Measurements from ENCODE around the gene RC3H2.
"Not testable (repeated sequence)": the region's sequence is repeated elsewhere in the genome, so short reads cannot be mapped to it uniquely, and the experiment has no call there.

The RC3H2 gene

GRCh38 chr9:122863407-122863806, 41.8 kb downstream of the RC3H2 start:
- Histone ChIP-seq H3K9ac (ENCODE audit: low read length) (no peak overlapping the region), H3K9me3 (ENCODE audit: control insufficient read depth, low read length) (no peaks in the 10 kb centered on the region), H3K4me1 (ENCODE audit: control insufficient read depth, insufficient read depth, low read length) (no peaks in the 10 kb centered on the region), H3K4me3 (ENCODE audit: low read length) (no peak overlapping the region), H3K36me3 (ENCODE audit: control insufficient read depth, insufficient read depth, low read length, severe bottlenecking) (peaks cover 58% of the 10 kb centered on the region), H3K27me3 (replicated peaks; ENCODE audit: control insufficient read depth, insufficient read depth, low read length) (no peaks in the 10 kb centered on the region)
- DNase-seq (ENCODE audit: low read depth): no peak

DNA sequence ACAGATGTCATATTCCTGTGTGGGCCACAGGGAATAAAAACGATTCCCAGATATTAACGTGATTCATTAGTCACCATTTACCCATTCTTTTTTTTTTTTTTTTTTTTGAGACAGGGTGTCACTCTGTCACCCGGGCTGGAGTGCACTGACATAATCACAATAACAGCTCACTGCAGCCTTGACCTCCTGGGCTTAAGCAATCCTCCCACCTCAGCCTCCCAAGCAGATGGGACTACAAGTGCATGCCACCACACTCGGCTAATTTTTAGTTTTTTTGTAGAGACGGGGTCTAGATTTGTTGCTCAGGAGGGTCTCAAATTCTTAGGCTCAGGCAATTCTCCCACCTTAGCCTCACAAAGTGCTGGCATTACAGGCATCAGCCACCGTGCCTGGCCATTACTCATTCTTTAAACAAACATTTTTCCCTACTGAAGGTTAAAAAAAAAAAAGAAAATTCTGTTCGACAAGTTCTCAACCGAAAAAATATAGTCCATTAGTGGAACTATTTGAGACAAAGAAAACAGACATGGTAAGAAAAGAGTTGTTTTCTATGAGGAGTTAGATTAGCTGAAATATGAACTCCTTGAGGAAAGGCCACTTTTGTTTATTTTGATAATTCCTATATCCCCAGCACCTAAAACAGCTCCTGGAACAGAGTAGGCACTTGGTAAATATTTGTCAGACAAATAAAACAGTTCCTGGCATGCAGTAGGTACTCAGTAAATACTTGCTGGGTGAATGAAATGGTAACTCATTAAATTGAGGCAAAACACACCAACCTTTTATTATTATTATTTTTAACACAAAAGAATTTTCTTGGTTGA, 44.6 kb downstream of the RC3H2 start:
- Histone ChIP-seq H3K27me3 (replicated peaks; ENCODE audit: control insufficient read depth, insufficient read depth, low read length) (no peaks in the 10 kb centered on the region), H3K4me1 (ENCODE audit: control insufficient read depth, insufficient read depth, low read length) (no peaks in the 10 kb centered on the region), H3K36me3 (ENCODE audit: control insufficient read depth, insufficient read depth, low read length, severe bottlenecking) (peaks cover 85% of the 10 kb centered on the region), H3K9me3 (ENCODE audit: control insufficient read depth, low read length) (no peaks in the 10 kb centered on the region), H3K9ac (ENCODE audit: low read length) (no peak overlapping the region), H3K4me3 (ENCODE audit: low read length) (no peak overlapping the region)
- DNase-seq (ENCODE audit: low read depth): no peak

- H3K36me3 ChIP-seq (ENCODE audit: control insufficient read depth, insufficient read depth, low read length, severe bottlenecking): peaks cover 87% of the 10 kb centered on the region
- no peak overlapping the region for H3K9ac ChIP-seq (ENCODE audit: low read length)
- H3K4me1 ChIP-seq (ENCODE audit: control insufficient read depth, insufficient read depth, low read length): no peaks in the 10 kb centered on the region
- H3K9me3 ChIP-seq (ENCODE audit: control insufficient read depth, low read length): no peaks in the 10 kb centered on the region
- no peaks in the 10 kb centered on the region for H3K27me3 ChIP-seq (replicated peaks; ENCODE audit: control insufficient read depth, insufficient read depth, low read length)
- no peak for DNase-seq (ENCODE audit: low read depth)
- no peak overlapping the region for H3K4me3 ChIP-seq (ENCODE audit: low read length)
Measured at GRCh38 chr9:122857815-122858214, 47.3 kb downstream of the RC3H2 start.

GRCh38 chr9:122852085-122852786, 52.9 kb downstream of the RC3H2 start:
- not testable (repeated sequence) for H3K4me3 ChIP-seq (ENCODE audit: low read length); H3K27me3 ChIP-seq (replicated peaks; ENCODE audit: control insufficient read depth, insufficient read depth, low read length); DNase-seq (ENCODE audit: low read depth); H3K9me3 ChIP-seq (ENCODE audit: control insufficient read depth, low read length); H3K4me1 ChIP-seq (ENCODE audit: control insufficient read depth, insufficient read depth, low read length); H3K9ac ChIP-seq (ENCODE audit: low read length)
- H3K36me3 ChIP-seq (ENCODE audit: control insufficient read depth, insufficient read depth, low read length, severe bottlenecking): peaks cover 81% of the 10 kb centered on the region

DNA sequence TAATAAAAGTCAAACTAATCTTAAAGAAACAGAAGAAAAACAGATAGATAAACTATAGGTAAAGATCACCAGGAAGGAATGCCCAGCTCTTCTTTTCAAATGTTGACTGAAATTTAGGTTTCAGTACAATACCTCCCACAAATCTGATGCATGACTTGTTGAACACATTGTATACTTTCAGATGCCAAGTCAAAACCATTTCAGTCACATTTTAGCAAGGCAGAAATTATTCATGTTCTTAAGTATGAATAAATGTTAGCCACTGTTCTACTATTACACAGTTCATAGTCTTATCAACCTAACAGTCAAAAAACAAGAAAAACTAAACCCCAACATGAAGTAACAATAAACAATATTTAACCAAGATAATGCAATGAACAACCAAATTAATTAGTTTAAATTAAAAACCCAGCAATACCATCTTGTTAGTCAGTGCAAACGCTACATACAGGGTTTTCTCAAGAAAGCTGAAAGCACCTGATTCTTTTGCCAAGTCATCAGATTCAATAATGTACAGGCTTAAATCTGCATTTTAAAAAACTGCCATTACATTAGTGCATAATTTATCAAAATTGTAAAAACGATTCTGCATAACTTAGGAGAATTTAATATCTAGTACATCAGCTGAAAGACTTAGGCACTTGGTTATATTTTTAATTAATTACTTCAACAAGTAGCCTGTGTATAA, 56.8 kb downstream of the RC3H2 start:
- H3K9me3 ChIP-seq (ENCODE audit: control insufficient read depth, low read length): no peaks in the 10 kb centered on the region
- H3K9ac ChIP-seq (ENCODE audit: low read length): no peak overlapping the region
- DNase-seq (ENCODE audit: low read depth): no peak
- no peaks in the 10 kb centered on the region for H3K27me3 ChIP-seq (replicated peaks; ENCODE audit: control insufficient read depth, insufficient read depth, low read length)
- no peak overlapping the region for H3K4me3 ChIP-seq (ENCODE audit: low read length)
- H3K36me3 ChIP-seq (ENCODE audit: control insufficient read depth, insufficient read depth, low read length, severe bottlenecking): peaks cover 64% of the 10 kb centered on the region
- peaks cover 4% of the 10 kb centered on the region for H3K4me1 ChIP-seq (ENCODE audit: control insufficient read depth, insufficient read depth, low read length)

GRCh38 chr9:122846371-122846940, 58.7 kb downstream of the RC3H2 start:
- Histone ChIP-seq H3K4me1 (ENCODE audit: control insufficient read depth, insufficient read depth, low read length) (peaks cover 4% of the 10 kb centered on the region), H3K9ac (ENCODE audit: low read length) (no peak overlapping the region), H3K27me3 (replicated peaks; ENCODE audit: control insufficient read depth, insufficient read depth, low read length) (no peaks in the 10 kb centered on the region), H3K4me3 (ENCODE audit: low read length) (no peak overlapping the region), H3K36me3 (ENCODE audit: control insufficient read depth, insufficient read depth, low read length, severe bottlenecking) (peaks cover 61% of the 10 kb centered on the region), H3K9me3 (ENCODE audit: control insufficient read depth, low read length) (no peaks in the 10 kb centered on the region)
- DNase-seq (ENCODE audit: low read depth): no peak

DNA sequence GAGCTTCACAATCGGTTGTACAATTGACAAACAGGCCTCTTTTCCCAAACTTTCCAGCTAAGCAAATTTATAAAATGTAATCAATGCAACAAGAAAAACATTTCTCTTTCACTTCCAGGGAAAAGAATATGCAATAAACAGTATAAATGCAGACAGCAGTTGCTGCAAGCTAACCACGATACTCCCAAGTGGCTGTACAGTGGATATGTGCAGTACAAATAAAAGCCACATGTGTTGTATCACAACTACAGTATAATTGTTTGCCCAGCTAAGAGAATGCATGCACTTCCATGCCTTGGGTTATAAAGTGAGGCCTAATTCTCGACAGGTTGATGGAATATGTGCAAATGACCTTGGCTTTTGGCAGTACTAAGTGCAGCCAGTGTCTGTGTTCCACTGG, 60.0 kb downstream of the RC3H2 start:
- no peaks in the 10 kb centered on the region for H3K9me3 ChIP-seq (ENCODE audit: control insufficient read depth, low read length)
- peaks cover 49% of the 10 kb centered on the region for H3K36me3 ChIP-seq (ENCODE audit: control insufficient read depth, insufficient read depth, low read length, severe bottlenecking)
- H3K9ac ChIP-seq (ENCODE audit: low read length): no peak overlapping the region
- H3K4me1 ChIP-seq (ENCODE audit: control insufficient read depth, insufficient read depth, low read length): peaks cover 4% of the 10 kb centered on the region
- no peaks in the 10 kb centered on the region for H3K27me3 ChIP-seq (replicated peaks; ENCODE audit: control insufficient read depth, insufficient read depth, low read length)
- peak; percentile 21 for DNase-seq (ENCODE audit: low read depth)
- no peak overlapping the region for H3K4me3 ChIP-seq (ENCODE audit: low read length)

GRCh38 chr9:122844137-122844536, 61.0 kb downstream of the RC3H2 start:
- peaks cover 40% of the 10 kb centered on the region for H3K36me3 ChIP-seq (ENCODE audit: control insufficient read depth, insufficient read depth, low read length, severe bottlenecking)
- H3K27me3 ChIP-seq (replicated peaks; ENCODE audit: control insufficient read depth, insufficient read depth, low read length): no peaks in the 10 kb centered on the region
- H3K4me3 ChIP-seq (ENCODE audit: low read length): no peak overlapping the region
- no peaks in the 10 kb centered on the region for H3K9me3 ChIP-seq (ENCODE audit: control insufficient read depth, low read length)
- no peak overlapping the region for H3K9ac ChIP-seq (ENCODE audit: low read length)
- peaks cover 4% of the 10 kb centered on the region for H3K4me1 ChIP-seq (ENCODE audit: control insufficient read depth, insufficient read depth, low read length)
- DNase-seq (ENCODE audit: low read depth): no peak

DNA sequence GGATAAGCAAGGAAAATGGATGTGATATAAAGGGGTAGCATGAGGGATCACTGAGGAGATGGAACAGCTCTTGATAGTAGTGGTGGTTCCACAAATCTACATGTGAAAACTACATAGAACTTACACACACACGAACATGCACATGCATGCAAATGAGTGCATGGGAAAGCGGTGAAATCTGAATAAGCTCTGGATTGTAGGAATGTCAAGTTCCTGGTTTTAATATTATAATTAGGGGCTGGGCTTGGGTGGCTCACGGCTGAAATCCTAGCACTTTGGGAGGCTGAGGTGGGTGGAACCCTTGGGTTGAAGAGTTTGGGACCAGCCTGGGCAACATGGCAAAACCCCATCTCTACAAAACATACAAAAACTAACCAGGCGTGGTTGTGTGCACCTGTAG, 63.7 kb downstream of the RC3H2 start:
- Histone ChIP-seq H3K36me3 (ENCODE audit: control insufficient read depth, insufficient read depth, low read length, severe bottlenecking) (peaks cover 13% of the 10 kb centered on the region), H3K4me3 (ENCODE audit: low read length) (no peak overlapping the region), H3K4me1 (ENCODE audit: control insufficient read depth, insufficient read depth, low read length) (peaks cover 4% of the 10 kb centered on the region), H3K9me3 (ENCODE audit: control insufficient read depth, low read length) (no peaks in the 10 kb centered on the region), H3K9ac (ENCODE audit: low read length) (no peak overlapping the region), H3K27me3 (replicated peaks; ENCODE audit: control insufficient read depth, insufficient read depth, low read length) (no peaks in the 10 kb centered on the region)
- DNase-seq (ENCODE audit: low read depth): no peak

DNA sequence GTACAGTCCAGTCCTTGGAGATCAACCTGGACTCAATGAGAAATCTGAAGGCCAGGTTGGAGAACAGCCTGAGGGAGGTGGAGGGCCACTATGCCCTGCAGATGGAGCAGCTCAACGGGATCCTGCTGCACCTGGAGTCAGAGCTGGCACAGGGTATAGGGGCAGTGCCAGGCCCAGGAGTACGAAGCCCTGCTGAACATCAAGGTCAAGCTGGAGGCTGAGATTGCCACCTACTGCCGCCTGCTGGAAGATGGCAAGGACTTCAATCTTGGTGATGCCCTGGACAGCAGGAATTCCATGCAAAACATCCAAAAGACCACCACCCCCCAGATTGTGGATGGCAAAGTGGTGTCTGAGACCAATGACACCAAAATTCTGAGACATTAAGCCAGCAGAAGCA, 66.7 kb downstream of the RC3H2 start:
- H3K36me3 ChIP-seq (ENCODE audit: control insufficient read depth, insufficient read depth, low read length, severe bottlenecking): not testable (repeated sequence)

DNA sequence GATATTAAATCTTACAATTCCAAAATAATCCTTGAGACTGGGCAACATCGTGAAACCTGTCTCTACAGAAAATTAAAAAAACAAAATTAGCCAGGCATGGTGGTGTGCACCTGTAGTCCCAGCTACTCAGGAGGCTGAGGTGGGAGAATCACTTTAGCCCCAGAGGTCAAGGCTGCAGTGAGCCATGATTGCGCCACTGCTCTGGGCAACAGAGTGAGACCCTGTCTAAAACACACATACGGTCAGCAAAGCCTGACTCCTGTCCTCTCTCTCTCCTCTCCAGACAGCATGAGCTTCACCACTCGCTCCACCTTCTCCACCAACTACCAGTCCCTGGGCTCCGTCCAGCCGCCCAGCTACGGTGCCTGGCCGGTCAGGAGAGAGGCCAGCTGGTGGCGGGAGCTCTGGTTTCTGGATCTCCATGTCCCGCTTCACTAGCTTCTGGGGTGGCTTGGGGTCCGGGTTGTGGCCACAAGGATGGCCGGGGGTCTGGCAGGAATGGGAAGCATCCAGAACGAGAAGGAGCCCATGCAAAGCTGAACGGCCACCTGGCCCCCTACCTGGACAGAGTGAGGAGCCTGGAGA, 67.8 kb downstream of the RC3H2 start:
- no peaks in the 10 kb centered on the region for H3K27me3 ChIP-seq (replicated peaks; ENCODE audit: control insufficient read depth, insufficient read depth, low read length)
- H3K36me3 ChIP-seq (ENCODE audit: control insufficient read depth, insufficient read depth, low read length, severe bottlenecking): no peaks in the 10 kb centered on the region
- no peaks in the 10 kb centered on the region for H3K4me1 ChIP-seq (ENCODE audit: control insufficient read depth, insufficient read depth, low read length)
- no peak overlapping the region for H3K9ac ChIP-seq (ENCODE audit: low read length)
- H3K4me3 ChIP-seq (ENCODE audit: low read length): no peak overlapping the region
- no peaks in the 10 kb centered on the region for H3K9me3 ChIP-seq (ENCODE audit: control insufficient read depth, low read length)
- DNase-seq (ENCODE audit: low read depth): no peak

More for the DNA sequence above, 66.7 kb downstream of the RC3H2 start:
- H3K9ac ChIP-seq (ENCODE audit: low read length); H3K27me3 ChIP-seq (replicated peaks; ENCODE audit: control insufficient read depth, insufficient read depth, low read length); DNase-seq (ENCODE audit: low read depth); H3K9me3 ChIP-seq (ENCODE audit: control insufficient read depth, low read length); H3K4me1 ChIP-seq (ENCODE audit: control insufficient read depth, insufficient read depth, low read length); H3K4me3 ChIP-seq (ENCODE audit: low read length): not testable (repeated sequence)

Data from adipocyte (in vitro differentiated cells).